Hepatocyte (in vitro differentiated cells): Measurements from ENCODE around the gene RLN3.

Source experiments
- EZH2phosphoT487 ChIP-seq: fragments of 200-600 bp; sonication (generic); IDR thresholded peaks from one replicate; pipeline ENCODE4 v1.6.1; 2018; ENCODE audit warnings: antibody characterized with exemption, mild to moderate bottlenecking, low read depth, moderate library complexity; ENCODE audit not compliant: unreplicated experiment, severe bottlenecking
- TF ChIP-seq, protein P1 (sequence below): fragments of 200-600 bp; sonication (generic); IDR thresholded peaks from 2 replicates; pipeline ENCODE4 v1.5.1; 2016; ENCODE audit warnings: antibody characterized with exemption, mild to moderate bottlenecking; ENCODE audit not compliant: poor library complexity

DNA sequence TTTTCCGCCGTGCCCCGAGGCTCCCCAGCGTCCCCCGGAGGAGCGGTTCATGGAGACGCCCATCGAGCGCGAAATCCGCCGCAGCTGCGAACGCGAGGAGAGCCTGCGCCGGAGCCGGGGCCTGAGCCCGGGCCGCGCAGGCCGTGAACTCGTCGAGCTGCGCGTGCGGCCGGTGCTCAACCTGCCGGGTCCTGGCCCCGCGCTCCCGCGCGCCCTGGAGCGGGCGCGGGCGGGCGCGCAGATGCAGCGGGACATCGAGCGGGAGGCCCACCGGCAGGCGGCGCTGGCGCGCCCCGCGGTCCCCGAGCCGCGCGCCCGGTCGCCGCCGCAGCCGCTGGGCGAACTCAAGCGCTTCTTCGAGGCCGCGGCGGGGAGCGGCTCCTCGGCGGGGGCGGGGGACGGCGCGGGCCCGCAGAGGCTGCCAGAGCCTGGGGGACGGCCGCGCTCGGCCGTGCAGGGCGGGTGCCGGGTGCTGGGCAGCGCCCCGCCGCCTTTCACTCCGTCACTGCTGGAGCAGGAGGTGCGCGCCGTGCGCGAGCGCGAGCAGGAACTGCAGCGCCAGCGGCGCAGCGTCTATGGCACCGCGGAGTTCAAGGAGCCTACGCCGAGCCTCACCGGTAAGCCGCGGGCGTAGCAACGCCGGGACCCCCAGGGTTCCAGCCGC is 45.4 kb downstream of the RLN3 start:
- TF ChIP-seq, protein P1, sequence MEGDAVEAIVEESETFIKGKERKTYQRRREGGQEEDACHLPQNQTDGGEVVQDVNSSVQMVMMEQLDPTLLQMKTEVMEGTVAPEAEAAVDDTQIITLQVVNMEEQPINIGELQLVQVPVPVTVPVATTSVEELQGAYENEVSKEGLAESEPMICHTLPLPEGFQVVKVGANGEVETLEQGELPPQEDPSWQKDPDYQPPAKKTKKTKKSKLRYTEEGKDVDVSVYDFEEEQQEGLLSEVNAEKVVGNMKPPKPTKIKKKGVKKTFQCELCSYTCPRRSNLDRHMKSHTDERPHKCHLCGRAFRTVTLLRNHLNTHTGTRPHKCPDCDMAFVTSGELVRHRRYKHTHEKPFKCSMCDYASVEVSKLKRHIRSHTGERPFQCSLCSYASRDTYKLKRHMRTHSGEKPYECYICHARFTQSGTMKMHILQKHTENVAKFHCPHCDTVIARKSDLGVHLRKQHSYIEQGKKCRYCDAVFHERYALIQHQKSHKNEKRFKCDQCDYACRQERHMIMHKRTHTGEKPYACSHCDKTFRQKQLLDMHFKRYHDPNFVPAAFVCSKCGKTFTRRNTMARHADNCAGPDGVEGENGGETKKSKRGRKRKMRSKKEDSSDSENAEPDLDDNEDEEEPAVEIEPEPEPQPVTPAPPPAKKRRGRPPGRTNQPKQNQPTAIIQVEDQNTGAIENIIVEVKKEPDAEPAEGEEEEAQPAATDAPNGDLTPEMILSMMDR, result no peak
- TF ChIP-seq EZH2phosphoT487, result no peak
